SK-N-MC (cell line): Measurements from ENCODE around the gene STKLD1.
"Not testable (repeated sequence)": the region's sequence is repeated elsewhere in the genome, so short reads cannot be mapped to it uniquely, and the experiment has no call there.

ENCODE experiments used
- DNase-seq: peaks from one replicate; pipeline ENCODE4 v3.0.0-alpha.2; 2011; ENCODE audit warnings: low read depth, low spot score
- H3K27ac ChIP-seq: fragments of 200-600 bp; sonication (generic); 2 replicates; pipeline ENCODE4 v1.5.1; 2016; ENCODE audit warnings: mixed run types
- H3K36me3 ChIP-seq: fragments of 200-600 bp; sonication (generic); 2 replicates; pipeline ENCODE4 v1.6.1; 2017; ENCODE audit warnings: antibody characterized with exemption, low read length, mixed read lengths; ENCODE audit not compliant: insufficient read depth
- H3K4me3 ChIP-seq: fragments of 200-600 bp; sonication (generic); 2 replicates; pipeline ENCODE4 v1.5.1; 2016
- H3K9ac ChIP-seq: fragments of 200-600 bp; sonication (generic); 2 replicates; pipeline ENCODE4 v1.8.0; 2017; ENCODE audit warnings: mixed run types, mixed read lengths; ENCODE audit not compliant: insufficient read length
- H3K9me3 ChIP-seq: fragments of 200-600 bp; sonication (generic); 2 replicates; pipeline ENCODE4 v1.6.1; 2017; ENCODE audit warnings: low read depth, mild to moderate bottlenecking, antibody characterized with exemption, low read length, moderate library complexity, mixed read lengths
- EZH2 ChIP-seq: fragments of 200-600 bp; sonication (generic); IDR thresholded peaks from one replicate; pipeline ENCODE4 v1.6.1; 2017; ENCODE audit warnings: antibody characterized with exemption
- FOXP2 ChIP-seq: optimal IDR thresholded peaks from 2 replicates; pipeline ENCODE3; 2011; ENCODE audit warnings: mild to moderate bottlenecking, moderate library complexity; ENCODE audit not compliant: insufficient read depth; ENCODE audit errors: extremely low read length, control extremely low read depth
- POLR2AphosphoS5 ChIP-seq: IDR thresholded peaks from 2 replicates; pipeline ENCODE4 v1.6.1; 2012; ENCODE audit warnings: mild to moderate bottlenecking, low read depth, low read length, borderline replicate concordance

STKLD1 gene

GRCh38 chr9:133333566-133333965 is 42.6 kb upstream of the STKLD1 start:
- Histone ChIP-seq H3K9me3 (no peaks in the 10 kb centered on the region), H3K27ac (no peak overlapping the region), H3K9ac (no peak overlapping the region)

GRCh38 chr9:133334161-133334560 is 42.0 kb upstream of the STKLD1 start:
- H3K9ac ChIP-seq: no peak overlapping the region
- H3K4me3 ChIP-seq: no peak overlapping the region
- no peak for DNase-seq
- peaks cover 45% of the 10 kb centered on the region for H3K36me3 ChIP-seq
- no peak overlapping the region for H3K27ac ChIP-seq
- no peaks in the 10 kb centered on the region for H3K9me3 ChIP-seq
- TF ChIP-seq FOXP2 (no peak), EZH2 (no peak), POLR2AphosphoS5 (no peak)

More at GRCh38 chr9:133333566-133333965, 42.6 kb upstream of the STKLD1 start:
- Histone ChIP-seq H3K36me3 (peaks cover 45% of the 10 kb centered on the region), H3K4me3 (no peak overlapping the region)
- TF ChIP-seq FOXP2 (no peak), EZH2 (no peak), POLR2AphosphoS5 (no peak)
- DNase-seq: no peak

GRCh38 chr9:133334888-133335287 is 41.3 kb upstream of the STKLD1 start:
- peaks cover 50% of the 10 kb centered on the region for H3K36me3 ChIP-seq
- DNase-seq, H3K9me3 ChIP-seq, H3K27ac ChIP-seq: not testable (repeated sequence)
- peak overlapping the region; percentile 86 for H3K4me3 ChIP-seq
- peak overlapping the region; percentile 87 for H3K9ac ChIP-seq

GRCh38 chr9:133335924-133336811 is 40.0 kb upstream of the STKLD1 start, which contains the start of gene SURF6:
TSS of gene SURF6 (minus strand) at chr9:133336188. CDS start at chr9:133336132, 56 bp downstream.
- Histone ChIP-seq H3K9me3 (no peaks in the 10 kb centered on the region), H3K27ac (peak within 1 kb of the TSS; percentile 70), H3K4me3 (peak within 1 kb of the TSS; percentile 86), H3K9ac (peak within 1 kb of the TSS; percentile 87), H3K36me3 (peaks cover 56% of the 10 kb centered on the region)
- peak; percentile 22 for DNase-seq
- TF ChIP-seq POLR2AphosphoS5 (peak; percentile 94), EZH2 (no peak)

DNA sequence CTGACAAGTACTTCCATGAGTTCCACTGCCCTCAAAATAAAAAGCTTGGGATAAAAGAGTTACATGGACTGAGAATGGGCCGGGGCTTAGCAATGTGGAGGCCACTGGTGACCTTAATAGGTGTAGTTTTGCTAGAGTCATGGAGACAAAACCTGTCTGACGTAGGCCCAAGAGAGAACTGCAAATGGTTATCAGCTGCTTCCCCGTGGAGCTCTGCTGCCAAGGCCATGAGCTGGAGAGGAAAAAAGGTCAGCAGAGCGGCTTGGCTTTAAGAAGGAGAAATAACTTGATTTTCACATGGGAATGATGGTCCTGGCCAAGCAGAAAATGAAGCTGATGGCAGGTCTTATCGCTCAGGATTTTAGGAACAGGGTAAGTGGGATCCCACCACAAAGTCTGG is 36.5 kb upstream of the STKLD1 start:
- no peak overlapping the region for H3K4me3 ChIP-seq
- TF ChIP-seq FOXP2 (no peak), POLR2AphosphoS5 (no peak), EZH2 (no peak)
- no peak overlapping the region for H3K9ac ChIP-seq
- no peak for DNase-seq
- no peaks in the 10 kb centered on the region for H3K9me3 ChIP-seq
- H3K36me3 ChIP-seq: peaks cover 56% of the 10 kb centered on the region
- H3K27ac ChIP-seq: peak overlapping the region; percentile 22; the same call in 1 of the 2 replicates

- Histone ChIP-seq H3K4me3 (no peak overlapping the region), H3K9ac (no peak overlapping the region), H3K9me3 (no peaks in the 10 kb centered on the region), H3K27ac (no peak overlapping the region), H3K36me3 (peaks cover 59% of the 10 kb centered on the region)
- TF ChIP-seq POLR2AphosphoS5: no peak
- no peak for TF ChIP-seq EZH2
- no peak for TF ChIP-seq FOXP2
- no peak for DNase-seq
Observed at GRCh38 chr9:133340256-133340655, 35.9 kb upstream of the STKLD1 start.

DNA sequence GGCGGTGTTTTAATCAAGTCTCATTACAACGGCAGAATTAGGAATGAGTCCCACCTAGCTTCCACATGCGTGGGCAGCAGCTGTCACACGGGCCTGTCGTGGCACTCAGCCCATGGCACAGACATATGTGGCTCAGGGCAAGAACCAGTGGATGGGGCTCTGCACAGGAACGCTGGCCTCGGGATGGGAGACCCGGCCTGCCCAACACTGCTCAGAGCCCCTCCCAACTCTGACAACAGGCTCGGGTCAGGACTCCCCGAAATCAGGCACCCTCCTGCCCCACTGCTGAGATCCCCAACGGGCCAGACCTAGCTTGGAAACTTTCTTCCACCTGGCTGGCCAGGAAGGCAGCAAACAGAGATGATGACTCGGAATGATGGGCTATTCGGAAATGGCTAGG is 35.2 kb upstream of the STKLD1 start:
- no peak; the same call in 1 of the 2 replicates for TF ChIP-seq POLR2AphosphoS5
- TF ChIP-seq EZH2: no peak
- no peak for TF ChIP-seq FOXP2
- H3K4me3 ChIP-seq: no peak overlapping the region
- DNase-seq: no peak
- peaks cover 65% of the 10 kb centered on the region for H3K36me3 ChIP-seq
- no peak overlapping the region for H3K27ac ChIP-seq
- H3K9me3 ChIP-seq: no peaks in the 10 kb centered on the region
- no peak overlapping the region for H3K9ac ChIP-seq

GRCh38 chr9:133341369-133342068 is 34.6 kb upstream of the STKLD1 start:
- DNase-seq: no peak
- no peaks in the 10 kb centered on the region for H3K9me3 ChIP-seq
- H3K4me3 ChIP-seq: no peak overlapping the region
- H3K27ac ChIP-seq: no peak overlapping the region
- H3K36me3 ChIP-seq: peaks cover 71% of the 10 kb centered on the region
- TF ChIP-seq POLR2AphosphoS5 (no peak), EZH2 (no peak), FOXP2 (no peak)
- H3K9ac ChIP-seq: no peak overlapping the region
